Natural killer cell treated with Interleukin-12 subunit alpha and Interleukin-12 subunit beta and Interleukin-15 and Interleukin-18, amount 100 ng/mL, for 72 hours (primary cell): ENCODE data around the gene DLGAP1. TPM values are rescaled to one million over a fixed set of nuclear protein-coding genes. Genes with fewer than 3 reads are reported as not detected.
"Not testable (repeated sequence)": the region's sequence is repeated elsewhere in the genome, so short reads cannot be mapped to it uniquely, and the experiment has no call there.

Source experiments
- ATAC-seq, 2 donors: fragments of 150-1000 bp; cut with Tn5 transposase in 1 of 2; sonication (Bioruptor Pico), chemical (Tn5 transposase) in 1 of 2; 2 replicates each; pipeline ENCODE4 v1.10.0; 2021
- DNase-seq: peaks from one replicate; pipeline ENCODE4 v3.0.0; 2022; ENCODE audit warnings: low spot score
- H3K27ac Mint-ChIP-seq, 2 donors: 1 replicate in 1 of 2; 2 replicates in 1 of 2; pipeline ENCODE4 v1.8.0; 2022; ENCODE audit warnings: mixed read lengths in 2 of 2, mild to moderate bottlenecking in 1 of 2, moderate library complexity in 1 of 2
- H3K27me3 Mint-ChIP-seq, 2 donors: 1 replicate in 1 of 2; 2 replicates in 1 of 2; pipeline ENCODE4 v1.8.0; 2022; ENCODE audit warnings: mixed read lengths in 2 of 2
- H3K36me3 Mint-ChIP-seq: one replicate; pipeline ENCODE4 v1.8.0; 2022; ENCODE audit warnings: mixed read lengths
- H3K4me1 Mint-ChIP-seq, 2 donors: 1 replicate in 1 of 2; 2 replicates in 1 of 2; pipeline ENCODE4 v1.8.0; 2022; ENCODE audit warnings: low read depth in 2 of 2, mixed read lengths in 2 of 2, mild to moderate bottlenecking in 1 of 2
- H3K4me3 Mint-ChIP-seq: one replicate; pipeline ENCODE4 v1.8.0; 2022; ENCODE audit warnings: mixed read lengths
- H3K9me3 Mint-ChIP-seq: 2 replicates; pipeline ENCODE4 v1.8.0; 2022; ENCODE audit warnings: mixed read lengths
- total RNA-seq, 2 donors: library from RNA; stranded (reverse); gene quantifications; one replicate each; pipeline ENCODE4 v1.2.3, GENCODE V29; 2022

The DLGAP1 gene
- total RNA-seq, result not detected

DNA sequence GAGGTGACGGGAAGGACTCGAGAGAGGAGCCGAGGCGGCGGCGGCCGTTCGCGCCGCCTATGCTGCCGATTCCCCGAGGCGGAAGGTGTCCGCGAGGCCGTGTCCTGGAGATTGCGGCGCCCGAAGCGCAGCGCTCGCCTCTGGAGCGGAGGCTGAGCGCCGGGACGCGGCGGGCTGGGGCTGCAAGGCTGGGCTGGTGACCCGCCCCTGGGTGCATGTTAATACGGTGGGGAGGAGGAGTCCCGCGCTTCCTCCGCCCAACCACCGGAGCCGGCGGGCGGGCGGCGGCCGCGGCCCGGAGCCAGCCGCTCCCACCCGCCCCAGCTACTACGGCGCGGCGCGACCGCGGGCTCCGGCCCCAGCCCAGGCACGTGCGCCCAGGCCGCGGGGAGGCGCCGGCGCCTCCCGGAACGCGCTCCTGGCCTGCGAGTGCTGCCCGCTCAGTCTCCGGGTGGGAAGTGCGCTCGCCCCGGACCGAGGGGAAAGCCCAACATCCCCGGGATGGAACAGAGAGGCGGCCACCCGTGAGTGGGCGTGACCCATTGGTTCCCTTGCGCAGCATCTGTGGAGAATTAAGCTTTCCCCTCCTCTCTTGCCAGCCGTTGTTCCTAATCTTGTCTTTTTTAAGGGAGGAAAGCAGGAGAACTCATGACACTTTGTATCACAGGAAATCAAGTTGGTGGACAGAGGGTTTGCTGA is at the start of gene DLGAP1:
Gene DLGAP1 (minus strand): TSS at position 195 of the 699 bp plus-strand sequence.
- Mint-ChIP-seq H3K4me1 (no peaks in the 10 kb centered on the region), H3K27ac (no peak within 1 kb of the TSS), H3K36me3 (peaks cover 6% of the 10 kb centered on the region), H3K4me3 (no peak within 1 kb of the TSS), H3K27me3 (peaks cover 20 to 22% of the 10 kb centered on the region in 2 donors), H3K9me3 (peaks cover 20% of the 10 kb centered on the region)
- no peak for ATAC-seq
- DNase-seq, result no peak

DNA sequence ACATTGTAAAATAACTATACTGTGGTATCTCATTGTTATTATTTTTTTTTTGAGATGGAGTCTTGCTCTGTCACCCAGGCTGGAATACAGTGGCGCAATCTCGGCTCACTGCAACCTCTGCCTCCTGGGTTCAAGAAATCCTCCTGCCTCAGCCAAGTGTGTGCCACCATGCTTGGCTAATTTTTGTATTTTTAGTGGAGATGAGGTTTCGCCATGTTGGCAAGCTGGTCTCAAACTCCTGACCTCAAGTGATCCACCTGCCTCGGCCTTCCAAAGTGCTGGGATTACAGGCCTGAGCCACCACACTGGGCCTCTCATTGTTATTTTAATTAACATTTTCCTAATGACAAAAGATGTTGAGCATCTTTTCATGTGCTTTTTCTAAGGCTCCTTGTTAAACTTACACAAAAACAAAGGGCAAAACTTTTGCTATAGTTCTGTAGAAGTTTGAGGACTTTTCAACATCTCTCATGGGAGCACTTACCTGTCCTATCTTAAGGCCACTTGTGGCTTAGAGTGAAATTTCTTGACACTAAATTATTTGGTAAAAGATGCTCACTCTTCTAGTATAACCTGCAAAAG is 39.7 kb upstream of the DLGAP1 start:
- not testable (repeated sequence) for ATAC-seq

DNA sequence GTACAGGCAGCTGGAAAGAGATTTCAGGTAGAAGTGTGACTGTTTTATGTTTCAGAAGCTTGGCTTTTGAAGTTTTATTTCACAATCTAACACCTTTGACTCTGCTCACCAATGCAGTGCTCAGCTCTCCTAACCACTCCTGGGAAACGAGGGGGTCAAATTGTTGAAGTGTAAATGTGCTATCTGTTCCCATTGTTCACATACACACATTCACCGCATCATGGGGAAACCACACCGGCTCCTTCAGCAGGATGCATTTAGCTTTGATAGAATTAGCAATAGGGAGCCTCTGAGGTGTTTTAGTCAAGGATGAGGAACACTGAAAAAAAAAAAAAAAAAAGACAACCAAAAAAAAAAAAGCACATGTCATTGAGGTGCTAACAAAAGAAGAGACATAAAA is 13.4 kb upstream of the DLGAP1 start:
- H3K4me1 Mint-ChIP-seq, result no peaks in the 10 kb centered on the region
- no peak overlapping the region for H3K4me3 Mint-ChIP-seq
- no peak for DNase-seq
- ATAC-seq, result no peak
- H3K27me3 Mint-ChIP-seq, result no peaks in the 10 kb centered on the region
- no peaks in the 10 kb centered on the region for H3K36me3 Mint-ChIP-seq
- H3K27ac Mint-ChIP-seq, result no peak overlapping the region
- peaks cover 3% of the 10 kb centered on the region for H3K9me3 Mint-ChIP-seq

More for the DNA sequence above, 39.7 kb upstream of the DLGAP1 start:
- H3K27ac Mint-ChIP-seq, H3K4me1 Mint-ChIP-seq, H3K36me3 Mint-ChIP-seq, H3K4me3 Mint-ChIP-seq, DNase-seq, H3K27me3 Mint-ChIP-seq: not testable (repeated sequence)
- H3K9me3 Mint-ChIP-seq, result peaks cover 20% of the 10 kb centered on the region

DNA sequence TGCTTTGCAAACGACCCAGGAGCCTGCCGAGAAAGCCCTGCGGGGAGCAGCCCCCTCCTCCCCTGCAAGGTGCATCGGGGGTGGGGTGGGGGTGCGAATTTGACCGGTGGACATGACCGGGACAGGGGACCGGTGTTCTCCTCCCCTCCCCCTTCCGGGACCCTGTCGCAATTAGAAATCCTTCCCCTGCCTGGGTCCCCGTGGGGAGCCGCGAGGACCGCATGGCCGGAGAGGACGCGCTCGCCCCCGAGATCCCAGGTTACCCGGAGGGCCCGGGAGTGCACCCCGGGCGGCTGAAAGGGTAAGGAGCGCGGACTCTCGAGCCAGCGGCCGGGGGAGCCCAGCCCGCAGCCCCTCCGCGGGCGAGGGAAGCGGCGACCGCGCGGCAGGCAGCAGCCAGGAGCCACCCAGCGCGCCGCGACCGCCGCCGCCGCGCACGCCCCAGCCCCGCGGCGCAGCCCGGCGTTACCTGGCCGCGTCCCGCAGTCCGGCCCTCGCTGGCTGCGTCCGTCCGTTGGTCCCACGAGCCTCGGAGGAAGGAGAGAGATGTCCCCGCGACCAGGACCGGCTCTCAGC is 482 bp downstream of the DLGAP1 start:
- no peak for ATAC-seq
- no peaks in the 10 kb centered on the region for H3K4me1 Mint-ChIP-seq
- DNase-seq, result no peak
- peaks cover 20 to 22% of the 10 kb centered on the region in 2 donors for H3K27me3 Mint-ChIP-seq
- H3K27ac Mint-ChIP-seq, result no peak overlapping the region
- H3K36me3 Mint-ChIP-seq, result peaks cover 6% of the 10 kb centered on the region
- H3K4me3 Mint-ChIP-seq, result no peak overlapping the region
- H3K9me3 Mint-ChIP-seq, result peaks cover 14% of the 10 kb centered on the region

DNA sequence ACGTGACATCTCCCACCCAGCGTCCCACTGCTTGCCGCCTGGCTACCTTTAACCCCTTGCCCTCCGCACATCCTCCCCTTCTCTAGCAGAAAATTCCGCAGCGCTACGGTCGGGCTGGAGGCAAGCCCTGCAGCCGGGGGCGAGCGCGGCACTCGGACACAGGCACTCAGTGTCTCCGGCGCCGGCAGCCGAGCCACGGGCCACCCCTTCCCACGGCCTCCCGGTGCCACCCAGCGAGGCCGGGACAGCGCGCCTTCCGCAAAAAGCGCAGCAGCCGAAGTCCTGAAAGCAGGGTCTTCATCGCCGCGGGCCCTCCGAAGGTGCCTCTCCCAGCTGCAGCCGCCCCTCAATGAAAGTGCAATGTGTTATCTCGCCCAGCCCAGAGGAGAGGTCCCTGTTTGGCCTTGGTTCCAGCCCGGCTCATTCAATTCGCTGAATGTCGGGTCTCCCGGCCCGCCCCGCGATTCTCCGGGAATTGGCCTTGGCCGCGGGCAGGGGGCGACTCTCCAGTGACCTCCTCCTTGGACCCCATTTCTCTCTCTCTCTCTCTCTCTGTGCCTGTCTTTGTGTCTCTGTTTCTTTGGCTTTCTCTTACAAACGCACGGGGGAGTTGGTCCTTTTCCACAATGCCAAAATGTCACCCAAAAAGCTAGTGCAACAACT is 1.1 kb downstream of the DLGAP1 start:
- Mint-ChIP-seq H3K9me3 (peaks cover 12% of the 10 kb centered on the region), H3K4me3 (no peak overlapping the region), H3K27me3 (peaks cover 20 to 22% of the 10 kb centered on the region in 2 donors), H3K27ac (no peak overlapping the region), H3K36me3 (peaks cover 6% of the 10 kb centered on the region), H3K4me1 (no peaks in the 10 kb centered on the region)
- ATAC-seq (no peak), DNase-seq (no peak)

DNA sequence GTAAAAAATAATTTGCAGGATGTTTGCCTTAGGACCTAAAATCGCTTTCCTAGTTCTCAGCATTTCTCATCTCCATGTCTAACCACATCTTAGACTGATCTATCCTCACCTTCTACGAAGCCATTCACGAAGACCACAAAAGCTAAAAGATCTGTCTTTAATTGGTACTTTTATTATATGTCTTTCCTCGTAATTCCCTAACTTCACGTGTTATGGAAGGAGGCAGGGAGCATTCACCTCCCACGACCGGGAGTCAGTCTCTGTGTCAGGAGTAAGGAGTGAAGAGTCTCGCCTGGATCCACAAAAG is 1.6 kb downstream of the DLGAP1 start:
- H3K4me1 Mint-ChIP-seq, result no peaks in the 10 kb centered on the region
- H3K9me3 Mint-ChIP-seq, result peaks cover 8% of the 10 kb centered on the region
- peaks cover 6% of the 10 kb centered on the region for H3K36me3 Mint-ChIP-seq
- no peak overlapping the region for H3K27ac Mint-ChIP-seq
- H3K4me3 Mint-ChIP-seq, result no peak overlapping the region
- ATAC-seq (no peak), DNase-seq (no peak)
- H3K27me3 Mint-ChIP-seq, result peaks cover 20 to 22% of the 10 kb centered on the region in 2 donors

DNA sequence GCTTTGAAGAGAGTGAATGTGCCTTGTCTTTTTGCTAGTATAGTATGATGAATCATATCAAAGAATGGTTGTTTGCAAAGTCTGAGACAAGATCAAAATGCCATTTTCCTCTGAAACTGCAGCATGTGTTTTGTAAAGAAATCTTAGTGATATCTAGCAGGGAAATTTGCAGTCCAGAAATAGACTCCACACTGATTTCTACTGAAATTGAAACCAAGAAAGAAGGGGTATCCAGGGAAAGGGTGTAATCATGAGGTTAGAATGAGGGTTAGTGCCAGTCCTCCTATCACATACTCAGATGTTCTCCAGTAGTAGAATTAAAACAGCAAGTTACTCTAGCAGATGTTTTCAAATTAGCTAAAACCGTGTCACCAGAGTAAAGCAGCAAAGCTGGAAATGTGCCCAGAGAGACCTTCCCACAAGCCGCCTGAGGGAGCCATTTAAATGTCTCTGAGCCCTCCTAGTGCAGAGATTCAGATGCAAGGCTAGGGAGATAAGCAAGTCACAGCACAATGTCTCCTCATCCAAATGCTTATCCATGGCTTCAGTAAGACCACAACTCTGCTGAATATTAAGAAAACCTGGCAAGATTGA is 4.9 kb downstream of the DLGAP1 start:
- Mint-ChIP-seq H3K27ac (no peak overlapping the region), H3K4me3 (no peak overlapping the region), H3K9me3 (peaks cover 19% of the 10 kb centered on the region), H3K36me3 (no peaks in the 10 kb centered on the region), H3K4me1 (no peaks in the 10 kb centered on the region), H3K27me3 (peaks cover 14% of the 10 kb centered on the region in 2 donors)
- ATAC-seq, result no peak
- no peak for DNase-seq

DNA sequence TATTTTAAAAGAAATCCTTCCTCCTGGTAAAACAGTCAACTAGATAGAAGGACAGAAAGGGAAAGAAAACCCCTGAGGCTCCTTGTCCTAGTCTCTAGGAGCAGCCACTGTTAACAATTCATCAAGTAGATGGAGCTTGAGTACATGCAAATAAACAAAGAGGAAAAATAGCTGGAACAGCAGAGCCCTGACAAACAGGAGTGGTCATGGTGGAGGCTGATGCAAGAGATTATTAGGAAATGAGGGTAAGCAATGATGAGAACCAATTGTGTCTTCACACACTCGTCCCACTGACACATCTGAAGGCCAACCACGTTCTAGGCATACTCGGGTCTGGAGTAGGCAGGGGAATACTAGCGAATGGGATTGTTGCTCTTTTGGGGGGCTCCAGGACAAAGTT is 9.2 kb downstream of the DLGAP1 start:
- H3K9me3 Mint-ChIP-seq, result peaks cover 14% of the 10 kb centered on the region
- H3K4me1 Mint-ChIP-seq, result no peaks in the 10 kb centered on the region
- no peak for DNase-seq
- H3K27ac Mint-ChIP-seq, result no peak overlapping the region
- H3K27me3 Mint-ChIP-seq, result peaks cover 0 to 3% of the 10 kb centered on the region in 2 donors
- no peaks in the 10 kb centered on the region for H3K36me3 Mint-ChIP-seq
- no peak overlapping the region for H3K4me3 Mint-ChIP-seq
- no peak for ATAC-seq

DNA sequence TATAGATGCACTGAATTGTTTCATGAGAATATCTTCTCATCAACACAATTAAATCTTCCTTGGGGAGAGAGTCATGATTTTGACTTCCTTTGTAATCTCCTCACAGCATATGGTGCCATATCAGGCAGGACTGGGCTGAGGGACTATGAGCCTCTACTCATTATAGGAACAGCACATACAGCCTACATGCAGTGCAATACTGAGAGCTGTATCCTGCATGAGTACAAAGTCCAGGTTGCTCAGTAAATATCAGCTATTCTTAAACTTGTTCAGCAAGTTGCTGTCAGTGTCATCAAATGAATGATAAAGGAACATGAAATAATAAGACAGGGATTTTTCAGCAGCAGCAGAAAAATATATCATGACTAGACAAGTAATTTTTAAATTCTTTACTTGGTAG is 10.8 kb downstream of the DLGAP1 start:
- Mint-ChIP-seq H3K4me3 (no peak overlapping the region), H3K4me1 (no peaks in the 10 kb centered on the region), H3K27ac (no peak overlapping the region), H3K27me3 (no peaks in the 10 kb centered on the region), H3K9me3 (peaks cover 14% of the 10 kb centered on the region), H3K36me3 (no peaks in the 10 kb centered on the region)
- no peak for DNase-seq
- no peak for ATAC-seq

DNA sequence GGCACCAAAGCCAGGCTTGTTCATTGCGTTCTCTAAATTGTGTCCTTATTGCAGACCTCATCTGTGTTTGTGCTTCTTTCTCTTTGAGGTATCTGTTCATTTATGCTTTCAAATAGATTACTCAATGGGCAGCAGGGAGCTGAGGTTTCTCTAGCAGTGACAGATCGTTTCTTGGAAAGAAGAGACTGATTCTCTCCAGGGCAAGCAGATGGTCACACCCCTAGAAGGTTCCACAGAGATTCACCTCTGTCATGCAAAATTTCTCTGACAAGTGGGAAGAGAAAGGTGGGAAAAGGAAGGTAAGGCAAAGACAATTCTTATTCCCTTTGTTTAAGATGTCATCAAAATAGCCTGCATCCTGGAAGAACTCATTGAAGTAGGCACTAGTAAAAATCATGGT is 14.0 kb downstream of the DLGAP1 start:
- Mint-ChIP-seq H3K9me3 (peaks cover 11% of the 10 kb centered on the region), H3K36me3 (no peaks in the 10 kb centered on the region), H3K27me3 (no peaks in the 10 kb centered on the region), H3K4me1 (no peaks in the 10 kb centered on the region), H3K27ac (no peak overlapping the region), H3K4me3 (no peak overlapping the region)
- ATAC-seq (no peak), DNase-seq (no peak)

- Mint-ChIP-seq H3K36me3 (no peaks in the 10 kb centered on the region), H3K27me3 (no peaks in the 10 kb centered on the region), H3K9me3 (peaks cover 6% of the 10 kb centered on the region), H3K4me3 (no peak overlapping the region), H3K4me1 (no peaks in the 10 kb centered on the region), H3K27ac (no peak overlapping the region)
- DNase-seq, result no peak
- ATAC-seq, result no peak
These were observed 16.2 kb downstream of the DLGAP1 start for GRCh38 chr18:4438938-4439337.

DNA sequence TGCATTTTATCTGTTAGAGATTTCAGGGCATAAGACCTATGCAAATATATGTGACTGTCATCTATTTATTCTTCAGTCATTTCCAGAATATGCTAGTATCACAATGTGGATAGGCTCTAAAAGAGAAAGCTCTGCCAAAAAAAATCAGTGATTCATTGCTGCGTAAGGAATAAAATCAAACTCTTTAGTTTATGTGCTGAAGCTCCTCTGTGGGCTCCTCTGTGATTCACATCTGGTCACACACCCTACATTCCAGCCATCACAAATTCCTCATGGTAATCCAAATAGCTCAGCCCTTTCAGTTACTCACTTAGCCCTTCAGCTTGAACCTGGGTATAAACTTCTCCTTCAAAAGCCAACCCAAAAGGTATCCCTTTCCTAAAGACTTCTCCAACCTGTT is 21.4 kb downstream of the DLGAP1 start:
- Mint-ChIP-seq H3K4me3 (no peak overlapping the region), H3K36me3 (peaks cover 4% of the 10 kb centered on the region), H3K27me3 (no peaks in the 10 kb centered on the region), H3K9me3 (peaks cover 6% of the 10 kb centered on the region), H3K27ac (no peak overlapping the region), H3K4me1 (no peaks in the 10 kb centered on the region)
- no peak for DNase-seq
- ATAC-seq, result no peak

DNA sequence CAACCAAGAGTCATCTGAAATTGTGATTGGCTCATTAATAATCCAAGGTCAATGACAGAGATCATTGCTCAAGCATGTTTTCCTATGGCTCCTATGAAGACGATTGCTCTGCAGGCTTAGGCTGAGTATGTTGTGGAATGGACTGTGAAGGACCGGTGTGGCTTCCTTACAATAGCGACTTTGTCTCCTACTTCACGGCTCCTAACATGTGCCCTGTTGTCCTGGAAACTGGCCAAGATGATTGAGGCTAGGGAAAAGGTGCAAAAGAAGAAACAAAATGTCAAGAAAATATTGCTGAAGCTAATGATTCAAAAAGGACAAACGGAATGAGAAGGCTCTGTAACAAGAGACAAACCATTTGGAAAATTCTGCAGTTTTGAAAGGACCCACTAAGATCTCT is 24.3 kb downstream of the DLGAP1 start:
- no peak overlapping the region for H3K4me3 Mint-ChIP-seq
- peaks cover 9% of the 10 kb centered on the region for H3K9me3 Mint-ChIP-seq
- H3K27me3 Mint-ChIP-seq, result no peaks in the 10 kb centered on the region
- no peak overlapping the region for H3K27ac Mint-ChIP-seq
- ATAC-seq (no peak), DNase-seq (no peak)
- peaks cover 4% of the 10 kb centered on the region for H3K36me3 Mint-ChIP-seq
- H3K4me1 Mint-ChIP-seq, result no peaks in the 10 kb centered on the region

GRCh38 chr18:4417714-4418113 is 37.4 kb downstream of the DLGAP1 start:
- Mint-ChIP-seq H3K4me3 (no peak overlapping the region), H3K4me1 (no peaks in the 10 kb centered on the region), H3K27me3 (no peaks in the 10 kb centered on the region), H3K36me3 (no peaks in the 10 kb centered on the region), H3K9me3 (peaks cover 19% of the 10 kb centered on the region), H3K27ac (no peak overlapping the region)
- DNase-seq (no peak), ATAC-seq (no peak)
